SK-N-DZ (cell line): Measurements from ENCODE around the gene TOMM6. TPM values are rescaled to one million over a fixed set of nuclear protein-coding genes. Genes with fewer than 3 reads are reported as not detected.

Experiments used
- DNase-seq: peaks from one replicate; pipeline ENCODE4 v3.0.0-alpha.2; 2015; ENCODE audit warnings: low spot score
- polyA plus RNA-seq, 2 experiments: library from polyadenylated mRNA; depleted of rRNA; stranded (reverse); fragments of >200 nt; gene quantifications; 2 replicates each; pipeline ENCODE4 v1.2.3, GENCODE V29; 2014

The TOMM6 gene
- polyA plus RNA-seq (2014; cell fraction: cytosol; rRNA removed), result 262 and 269 TPM in 2 replicates
- polyA plus RNA-seq (2014; cell fraction: nucleus; rRNA removed), result 116 and 149 TPM in 2 replicates

GRCh38 chr6:41787219-41787917, at the start of gene TOMM6:
Gene TOMM6, plus strand, starts transcription at chr6:41787694. Its CDS starts 4 bp downstream, at chr6:41787698.
- peak; percentile 90 for DNase-seq

GRCh38 chr6:41739041-41739440, 48.5 kb upstream of the TOMM6 start:
- no peak for DNase-seq

GRCh38 chr6:41740366-41741162, 46.9 kb upstream of the TOMM6 start:
- no peak for DNase-seq

DNA sequence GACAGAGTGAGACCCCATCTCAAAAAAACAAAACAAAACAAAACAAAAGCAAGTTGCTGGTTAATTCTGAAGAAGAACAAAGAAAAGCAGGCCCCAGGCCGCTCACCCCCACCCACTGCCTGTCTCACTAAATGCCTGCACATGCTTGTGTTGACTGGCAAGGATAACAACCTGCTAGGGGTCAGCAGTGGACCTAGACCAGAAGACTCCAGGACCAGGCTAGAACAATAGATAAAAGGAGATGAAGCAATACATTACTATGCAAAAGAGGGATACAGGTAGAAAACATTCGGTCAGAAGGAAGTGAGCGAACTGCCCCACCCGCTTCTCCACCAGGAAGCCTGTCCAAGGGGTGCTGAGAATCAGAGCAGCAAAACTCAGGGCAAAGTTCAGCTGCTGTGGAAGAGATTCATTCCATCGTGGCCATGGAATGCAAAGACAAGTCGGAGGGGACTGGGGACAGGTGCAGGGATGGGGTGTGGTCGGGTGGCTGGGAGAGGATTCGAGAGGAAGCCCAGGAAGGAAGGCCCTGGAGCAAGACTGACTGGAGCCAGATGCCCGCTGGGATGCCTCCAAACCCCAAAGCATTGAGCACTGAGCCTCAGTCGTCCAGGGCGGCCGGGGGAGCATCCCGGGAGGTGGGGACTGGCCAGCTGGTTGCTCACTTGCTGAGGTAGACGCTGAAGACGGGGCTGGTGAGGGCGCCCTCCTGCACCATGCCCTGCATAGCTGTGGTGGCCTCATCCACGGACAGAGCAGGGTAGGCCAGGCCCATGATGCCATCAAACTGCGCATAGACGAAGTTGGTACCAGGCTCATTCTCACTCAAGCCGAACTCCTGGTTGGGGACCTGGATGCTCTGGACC, 45.6 kb upstream of the TOMM6 start:
- no peak for DNase-seq

GRCh38 chr6:41743406-41744235, 43.9 kb upstream of the TOMM6 start:
- no peak for DNase-seq

DNA sequence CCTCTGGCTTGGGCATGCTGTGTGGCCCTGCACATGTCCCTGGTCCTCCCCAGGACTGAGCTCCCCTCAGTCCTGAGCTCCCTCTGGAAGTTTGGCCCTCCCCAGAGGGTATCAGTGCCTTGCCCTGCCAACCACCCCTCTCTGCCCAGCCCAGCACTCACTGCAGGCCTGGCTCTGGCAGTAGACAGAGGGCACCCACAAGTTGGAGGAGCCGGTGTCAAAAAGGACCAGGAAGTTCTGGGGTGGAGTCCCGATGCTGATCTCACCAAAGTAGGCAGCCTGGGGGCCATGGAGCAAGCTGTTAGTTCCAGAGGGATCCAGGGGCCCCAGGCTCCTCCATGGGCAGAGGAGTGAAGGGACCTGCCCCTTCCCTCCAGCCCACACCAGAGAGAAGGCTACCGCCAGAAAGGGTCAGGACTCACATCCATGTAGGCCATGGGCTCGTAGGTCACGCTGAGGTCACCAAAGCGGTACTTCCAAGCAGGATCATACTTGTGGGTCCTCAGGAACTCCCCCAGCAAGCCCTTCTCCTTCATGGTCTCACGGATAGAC, 43.2 kb upstream of the TOMM6 start:
- DNase-seq, result no peak

GRCh38 chr6:41746107-41746506, 41.4 kb upstream of the TOMM6 start:
- no peak for DNase-seq

DNA sequence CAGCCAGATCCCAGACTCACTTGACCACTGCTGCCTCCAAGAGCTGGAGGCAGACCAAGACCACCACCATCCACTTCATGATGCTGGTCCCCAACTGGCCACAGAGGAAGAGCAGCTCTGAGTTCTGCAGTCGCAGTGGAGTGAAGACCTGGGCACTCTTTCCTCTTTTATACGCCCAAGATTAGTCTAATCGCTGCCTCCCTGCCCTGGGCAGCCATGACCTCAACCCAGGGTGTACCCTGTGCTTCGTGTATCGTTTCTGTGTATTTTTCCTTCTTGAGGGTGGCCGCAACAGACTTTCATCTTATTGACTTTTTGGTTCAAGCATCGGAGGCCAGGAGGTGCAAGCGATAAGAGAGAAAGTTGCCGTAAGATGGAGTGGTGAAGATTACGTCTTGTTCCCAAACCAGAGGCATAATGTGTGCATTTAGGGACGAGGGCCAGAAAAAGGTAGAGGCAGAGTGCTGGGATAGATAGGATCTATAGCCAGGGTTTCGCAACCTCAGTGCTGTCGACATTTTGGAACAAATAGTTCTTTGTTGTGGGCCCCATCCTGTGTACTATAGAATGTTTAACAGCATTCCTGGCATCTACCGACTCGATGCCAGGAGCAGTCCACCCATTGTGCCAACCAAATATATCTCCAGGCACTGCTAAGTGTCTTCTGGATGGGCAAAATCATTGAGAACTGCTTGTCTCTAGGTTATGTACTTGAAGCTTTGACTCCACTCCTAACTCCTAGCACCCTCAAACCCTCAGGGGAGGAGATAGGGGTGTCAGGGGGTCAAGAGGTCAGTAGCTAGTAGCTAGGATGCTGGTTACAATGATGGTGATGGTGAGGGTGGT, 40.0 kb upstream of the TOMM6 start, which contains the start of gene PGC:
PGC (minus strand) TSS at position 142 of the 846 bp plus-strand sequence; CDS start at position 79, 63 bp downstream.
- no peak for DNase-seq

DNA sequence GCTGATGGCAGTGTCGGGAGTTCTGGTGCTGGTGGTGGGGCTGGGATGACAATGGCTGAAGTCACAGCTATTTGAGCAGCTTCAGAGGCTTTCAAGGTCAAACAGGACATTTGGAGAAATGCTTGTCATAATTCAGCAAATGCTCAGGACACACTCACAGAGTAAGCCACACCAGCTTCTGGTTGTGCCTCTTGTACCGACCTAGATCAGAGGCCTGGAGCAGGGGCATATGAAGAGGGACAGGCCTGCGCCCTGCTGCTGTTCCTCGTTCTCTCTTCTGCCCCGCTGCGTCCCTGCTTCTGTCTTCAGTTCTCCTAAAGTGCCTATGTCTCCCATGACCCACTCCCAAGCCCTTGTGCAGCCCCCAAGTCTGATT, 39.4 kb upstream of the TOMM6 start:
- no peak for DNase-seq

DNA sequence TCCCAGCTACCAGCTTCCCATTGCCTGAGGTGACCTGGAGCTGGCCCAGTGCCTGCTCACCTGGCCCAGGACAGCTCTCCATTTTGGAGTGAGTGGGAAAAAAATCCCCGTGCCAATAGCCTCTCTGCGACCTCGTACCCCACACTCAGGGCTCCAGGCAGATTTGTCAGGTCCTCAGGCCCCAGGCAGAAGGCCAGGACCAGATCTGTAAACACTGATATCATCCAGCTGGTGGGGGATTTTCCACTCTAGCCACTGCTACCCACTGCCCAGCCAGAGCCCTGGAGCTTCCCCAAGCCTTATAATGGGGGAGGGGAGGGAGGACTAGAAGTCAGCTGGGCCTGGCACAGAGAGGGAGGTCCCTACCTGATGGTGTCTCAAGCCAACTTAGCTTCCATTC, 39.0 kb upstream of the TOMM6 start:
- no peak for DNase-seq

- no peak for DNase-seq
Measured at GRCh38 chr6:41750374-41750773, 37.1 kb upstream of the TOMM6 start.

- DNase-seq, result no peak
Measured at GRCh38 chr6:41755895-41756294, 31.6 kb upstream of the TOMM6 start.

- peak; percentile 58 for DNase-seq
Measured at GRCh38 chr6:41756354-41756753, 31.1 kb upstream of the TOMM6 start.

- no peak for DNase-seq
Measured at GRCh38 chr6:41757271-41757670, 30.2 kb upstream of the TOMM6 start.

GRCh38 chr6:41757931-41758640, 29.4 kb upstream of the TOMM6 start:
- DNase-seq, result no peak

DNA sequence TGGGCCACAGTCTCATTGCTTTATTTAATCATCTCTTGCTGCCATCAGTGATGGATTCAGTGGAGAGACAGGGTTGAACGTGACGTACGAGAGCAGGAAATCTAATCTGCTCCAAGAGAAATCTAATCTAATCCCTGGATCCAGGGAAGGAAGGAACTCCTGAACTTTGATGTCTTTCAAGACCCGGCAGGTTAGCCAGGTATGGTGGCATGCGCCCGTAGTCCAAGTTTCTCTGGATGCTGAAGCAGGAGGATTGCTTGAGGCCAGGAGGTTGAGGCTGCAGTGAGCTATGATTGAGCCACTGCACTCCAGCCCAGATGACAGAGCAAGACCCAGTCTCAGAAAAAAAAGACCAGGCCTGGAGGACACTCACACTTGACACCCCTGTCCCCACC, 28.9 kb upstream of the TOMM6 start:
- DNase-seq, result peak; percentile 52

GRCh38 chr6:41759106-41759904, 28.2 kb upstream of the TOMM6 start:
- no peak for DNase-seq

- no peak for DNase-seq
Measured at GRCh38 chr6:41759905-41760579, 27.5 kb upstream of the TOMM6 start.
